ENCODE data around the gene INPP4B. TPM values are rescaled to one million over a fixed set of nuclear protein-coding genes. Genes with fewer than 3 reads are reported as not detected.

Gene INPP4B
- total and polyA plus RNA-seq, 2 experiments from 2014 or later, result 4.6 to 5.5 TPM

DNA sequence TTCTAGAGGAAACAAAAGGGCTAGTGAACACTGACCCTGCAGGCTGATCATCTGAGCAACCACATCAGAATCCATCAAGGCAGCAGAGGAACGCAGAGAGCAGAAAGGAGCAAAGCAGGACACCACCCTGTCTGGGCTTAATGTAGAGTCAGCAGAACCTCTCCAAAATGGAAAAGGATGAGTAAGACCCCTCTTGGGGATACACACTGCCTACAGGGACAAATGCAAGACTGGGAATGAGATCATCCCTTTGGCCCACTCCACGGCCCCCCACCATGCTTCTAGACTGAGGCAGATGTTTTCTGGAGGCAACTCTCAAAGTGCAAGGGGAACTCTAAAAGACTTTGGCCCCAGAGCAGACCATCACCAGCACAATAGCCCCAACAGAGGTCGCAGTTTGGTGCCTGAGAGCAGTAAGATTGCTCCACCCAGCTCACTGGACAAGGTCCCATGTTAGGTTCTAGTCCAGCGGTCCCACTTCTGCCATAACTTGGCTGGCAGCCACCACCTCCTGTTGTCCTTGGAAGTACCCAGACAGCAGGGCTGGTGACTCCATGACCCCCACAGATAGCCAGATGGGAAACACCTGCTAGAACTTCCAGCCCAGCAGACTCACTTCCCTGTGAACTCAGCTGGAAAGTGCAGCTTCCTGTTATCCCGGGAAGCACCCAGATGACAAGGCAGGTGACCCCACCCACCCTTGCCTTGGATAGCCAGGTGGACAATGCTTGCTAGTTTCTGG is 372.7 kb downstream of the INPP4B start:
- TF ChIP-seq, protein P1, sequence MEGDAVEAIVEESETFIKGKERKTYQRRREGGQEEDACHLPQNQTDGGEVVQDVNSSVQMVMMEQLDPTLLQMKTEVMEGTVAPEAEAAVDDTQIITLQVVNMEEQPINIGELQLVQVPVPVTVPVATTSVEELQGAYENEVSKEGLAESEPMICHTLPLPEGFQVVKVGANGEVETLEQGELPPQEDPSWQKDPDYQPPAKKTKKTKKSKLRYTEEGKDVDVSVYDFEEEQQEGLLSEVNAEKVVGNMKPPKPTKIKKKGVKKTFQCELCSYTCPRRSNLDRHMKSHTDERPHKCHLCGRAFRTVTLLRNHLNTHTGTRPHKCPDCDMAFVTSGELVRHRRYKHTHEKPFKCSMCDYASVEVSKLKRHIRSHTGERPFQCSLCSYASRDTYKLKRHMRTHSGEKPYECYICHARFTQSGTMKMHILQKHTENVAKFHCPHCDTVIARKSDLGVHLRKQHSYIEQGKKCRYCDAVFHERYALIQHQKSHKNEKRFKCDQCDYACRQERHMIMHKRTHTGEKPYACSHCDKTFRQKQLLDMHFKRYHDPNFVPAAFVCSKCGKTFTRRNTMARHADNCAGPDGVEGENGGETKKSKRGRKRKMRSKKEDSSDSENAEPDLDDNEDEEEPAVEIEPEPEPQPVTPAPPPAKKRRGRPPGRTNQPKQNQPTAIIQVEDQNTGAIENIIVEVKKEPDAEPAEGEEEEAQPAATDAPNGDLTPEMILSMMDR (IDR thresholded peaks at IDR 0.05; ENCODE audit: low read depth, low read length), result no peak
- Histone ChIP-seq H3K27ac (no peak overlapping the region), H3K4me1 (ENCODE audit: low read depth) (no peaks in the 10 kb centered on the region), H3K9me3 (ENCODE audit: low read depth) (no peaks in the 10 kb centered on the region), H3K36me3 (no peaks in the 10 kb centered on the region), H3K4me3 (no peak overlapping the region), H3K27me3 (no peaks in the 10 kb centered on the region)
- DNase-seq (ENCODE audit: low read depth in 1 of 2, low spot score in 1 of 2), result no peak

DNA sequence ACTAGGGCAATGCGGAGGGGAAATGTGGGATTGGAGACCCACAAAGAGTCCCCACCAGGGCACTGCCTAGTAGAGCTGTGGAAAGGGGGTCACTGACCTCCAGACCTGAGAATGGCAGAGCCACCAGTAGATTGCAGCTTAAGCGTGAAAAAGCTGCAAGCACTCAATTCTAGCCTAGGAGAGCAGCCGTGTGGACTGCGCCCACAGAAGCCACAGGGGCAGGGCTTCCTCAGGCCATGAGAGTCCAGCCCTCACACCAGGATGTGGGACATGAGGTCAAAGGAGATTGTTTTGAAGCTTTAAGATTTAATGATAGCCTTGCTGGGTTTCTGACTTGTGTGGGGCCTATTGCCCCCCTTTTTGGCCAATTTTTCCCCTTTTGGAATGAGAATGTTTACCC is 379.0 kb downstream of the INPP4B start:
- Histone ChIP-seq H3K36me3 (no peaks in the 10 kb centered on the region), H3K9me3 (ENCODE audit: low read depth) (no peaks in the 10 kb centered on the region), H3K27ac (no peak overlapping the region), H3K4me3 (no peak overlapping the region), H3K4me1 (ENCODE audit: low read depth) (no peaks in the 10 kb centered on the region), H3K27me3 (no peaks in the 10 kb centered on the region)
- no peak for DNase-seq (ENCODE audit: low read depth in 1 of 2, low spot score in 1 of 2)
- TF ChIP-seq, protein P1 (IDR thresholded peaks at IDR 0.05; ENCODE audit: low read depth, low read length), result no peak

DNA sequence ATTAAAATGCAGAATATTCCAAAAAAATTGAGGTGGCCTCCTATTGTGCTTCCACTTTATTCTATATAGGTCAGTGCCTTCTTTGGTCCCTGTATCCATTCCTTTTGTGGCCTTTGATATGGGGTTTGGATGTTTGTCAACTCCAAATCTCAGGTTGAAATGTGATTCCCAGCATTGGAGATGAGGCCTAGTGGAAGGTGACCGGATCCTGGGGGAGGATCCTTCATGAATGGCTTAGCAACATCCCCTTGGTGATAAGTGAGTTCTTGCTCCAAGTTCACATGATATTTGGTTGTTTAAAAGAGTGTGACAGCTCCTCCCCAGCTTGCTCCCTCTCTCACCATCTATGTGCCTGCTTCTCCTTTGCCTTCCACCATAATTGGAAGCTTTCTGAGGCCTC is 380.6 kb downstream of the INPP4B start:
- TF ChIP-seq, protein P1 (IDR thresholded peaks at IDR 0.05; ENCODE audit: low read depth, low read length), result no peak
- no peaks in the 10 kb centered on the region for H3K4me1 ChIP-seq (ENCODE audit: low read depth)

DNA sequence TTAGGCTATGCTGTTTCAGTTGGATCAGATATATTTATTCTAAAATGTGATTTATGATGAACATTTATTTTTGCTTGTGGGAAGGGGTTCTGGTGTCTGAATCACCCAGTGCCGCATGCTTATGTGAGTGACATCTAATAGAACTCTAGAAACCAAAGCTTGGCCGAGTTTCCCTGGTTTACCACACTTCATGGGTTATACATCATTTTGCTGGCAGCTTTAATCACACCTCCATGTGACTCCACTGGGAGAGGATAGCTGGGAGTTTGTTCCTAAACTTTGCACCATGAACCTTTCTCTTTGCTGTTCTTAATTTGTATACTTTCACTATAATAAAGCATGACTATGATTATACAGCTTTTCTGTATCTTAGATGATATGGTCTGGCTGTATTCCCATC is 382.9 kb downstream of the INPP4B start:
- TF ChIP-seq, protein P1 (IDR thresholded peaks at IDR 0.05; ENCODE audit: low read depth, low read length), result no peak

More for the DNA sequence above, 380.6 kb downstream of the INPP4B start:
- H3K9me3 ChIP-seq (ENCODE audit: low read depth), result no peaks in the 10 kb centered on the region
- H3K4me3 ChIP-seq, result no peak overlapping the region
- no peaks in the 10 kb centered on the region for H3K27me3 ChIP-seq
- H3K36me3 ChIP-seq, result no peaks in the 10 kb centered on the region
- DNase-seq (ENCODE audit: low read depth in 1 of 2, low spot score in 1 of 2), result no peak
- no peak overlapping the region for H3K27ac ChIP-seq

DNA sequence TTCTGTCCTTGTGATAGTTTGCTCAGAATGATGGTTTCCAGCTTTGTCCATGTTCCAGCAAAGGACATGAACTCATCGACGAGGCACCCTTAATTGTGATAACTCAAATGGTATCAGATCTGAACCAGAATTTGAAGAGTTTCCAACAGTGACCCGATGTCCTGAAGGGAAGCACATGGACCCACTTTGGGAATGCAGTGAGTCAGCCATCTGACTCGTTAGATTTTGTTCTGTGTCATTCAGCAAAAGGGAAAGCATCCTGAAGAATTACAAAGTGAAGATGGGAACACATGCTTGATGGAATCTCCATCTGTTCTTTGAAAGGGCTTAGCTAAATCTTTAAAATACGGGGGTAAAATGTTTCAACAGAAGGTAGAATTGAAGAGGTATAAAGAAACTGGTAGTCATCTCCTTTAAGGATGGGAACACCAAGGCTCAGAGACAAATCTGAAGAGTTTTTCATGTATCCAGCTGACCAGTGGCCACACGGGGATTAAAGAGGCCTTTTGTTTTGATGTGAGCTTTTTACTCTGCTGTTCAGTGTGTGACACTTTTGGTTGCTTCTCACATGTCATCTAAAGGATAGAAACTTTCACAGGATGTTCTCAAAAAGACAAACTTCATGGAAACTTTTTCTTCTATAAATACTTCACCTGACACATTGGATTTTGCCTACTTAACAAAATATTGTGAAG is 393.8 kb downstream of the INPP4B start:
- no peaks in the 10 kb centered on the region for H3K9me3 ChIP-seq (ENCODE audit: low read depth)
- H3K4me3 ChIP-seq, result no peak overlapping the region
- no peaks in the 10 kb centered on the region for H3K4me1 ChIP-seq (ENCODE audit: low read depth)
- TF ChIP-seq, protein P1 (IDR thresholded peaks at IDR 0.05; ENCODE audit: low read depth, low read length), result no peak
- H3K27me3 ChIP-seq, result no peaks in the 10 kb centered on the region
- H3K36me3 ChIP-seq, result no peaks in the 10 kb centered on the region
- no peak overlapping the region for H3K27ac ChIP-seq
- DNase-seq (ENCODE audit: low read depth in 1 of 2, low spot score in 1 of 2), result peak in 1 of 2 donors; percentile 21

More for the DNA sequence above, 382.9 kb downstream of the INPP4B start:
- Histone ChIP-seq H3K27me3 (no peaks in the 10 kb centered on the region), H3K9me3 (ENCODE audit: low read depth) (no peaks in the 10 kb centered on the region), H3K27ac (no peak overlapping the region), H3K4me1 (ENCODE audit: low read depth) (no peaks in the 10 kb centered on the region), H3K4me3 (no peak overlapping the region), H3K36me3 (no peaks in the 10 kb centered on the region)
- no peak for DNase-seq (ENCODE audit: low read depth in 1 of 2, low spot score in 1 of 2)
